Measurements from ENCODE around the gene CAMK2N1.

Gene CAMK2N1

DNA sequence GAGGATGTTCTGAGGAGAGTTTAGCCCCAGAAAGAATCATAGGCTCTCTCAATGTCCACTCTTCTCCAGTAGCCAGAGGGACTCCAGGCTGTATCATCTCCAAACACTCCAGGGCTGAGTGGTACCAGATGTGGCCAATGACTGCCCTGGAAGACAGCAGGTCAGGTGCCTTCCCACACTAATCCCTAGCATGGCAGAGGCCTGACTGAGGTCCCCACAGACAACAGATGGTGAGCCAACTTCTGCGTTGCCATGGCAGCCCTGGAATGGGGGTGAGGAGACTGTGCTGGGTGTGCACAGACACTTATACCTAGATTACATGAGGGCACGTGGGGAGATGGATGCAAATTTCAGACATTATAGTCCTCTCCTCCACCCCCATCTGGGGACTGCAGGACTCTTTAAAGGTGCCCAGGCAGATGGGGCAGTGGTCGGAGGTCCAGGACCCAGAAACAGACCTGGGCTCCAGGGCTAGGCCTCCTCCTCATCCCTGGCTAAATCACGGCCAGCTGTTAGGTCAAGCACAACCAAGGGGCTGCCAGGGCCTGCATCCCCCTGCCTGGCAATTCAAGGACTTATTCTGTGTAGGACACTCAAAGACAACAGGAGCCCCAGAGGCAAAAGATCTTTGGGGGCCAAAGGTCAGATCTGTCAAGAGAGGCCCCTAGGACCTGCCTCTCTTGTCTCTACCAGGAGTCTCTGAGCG lies 42.9 kb downstream of the CAMK2N1 start:
- no peak for DNase-seq

GRCh38 chr1:20440785-20441200 lies 45.2 kb downstream of the CAMK2N1 start:
- peak; percentile 65 for DNase-seq

DNA sequence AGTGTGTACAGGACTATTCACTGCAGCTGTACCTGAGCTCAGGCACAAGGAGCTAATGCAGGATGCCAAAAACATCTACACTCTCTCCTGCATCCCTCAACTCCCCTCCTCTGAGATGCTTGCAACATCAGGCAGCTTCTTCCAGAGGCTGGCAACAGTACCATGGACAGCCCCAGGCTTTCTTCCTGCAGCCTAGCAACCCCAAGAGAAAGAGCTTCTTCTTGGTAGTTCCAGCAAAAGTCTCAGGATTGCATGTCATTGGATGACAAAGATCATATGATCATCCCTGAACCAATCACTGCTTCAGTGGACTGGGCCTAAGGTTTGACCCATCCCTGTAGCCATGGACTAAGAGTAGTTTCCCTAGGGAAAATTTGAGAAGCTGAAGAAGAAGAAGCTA lies 46.7 kb downstream of the CAMK2N1 start:
- no peak for DNase-seq

DNA sequence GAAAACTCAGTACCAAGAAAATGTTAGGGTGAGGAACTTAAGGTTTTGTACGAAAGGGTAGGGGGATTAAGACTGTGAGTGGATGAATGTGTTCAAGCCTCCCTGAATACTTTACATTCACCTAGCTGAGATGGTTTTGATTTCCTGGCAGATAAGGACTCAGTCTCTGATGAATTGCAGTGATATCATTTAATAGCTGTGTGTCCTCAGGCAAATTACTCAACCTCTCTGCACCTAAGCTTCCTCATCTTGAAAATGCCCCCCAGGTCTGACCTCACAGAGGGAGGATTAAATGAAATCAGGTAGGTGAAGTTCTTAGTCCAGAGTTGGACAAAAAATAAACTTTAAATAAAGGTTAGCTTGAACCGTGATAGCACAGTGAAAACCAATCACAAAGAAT lies 48.4 kb downstream of the CAMK2N1 start:
- no peak for DNase-seq

- no peak for DNase-seq
Observed at GRCh38 chr1:20432891-20433290, 53.1 kb downstream of the CAMK2N1 start.
